Astrocyte of the spinal cord (primary cell): ENCODE measurements around the gene ATG4D.

Source experiments
- DNase-seq: peaks from one replicate; pipeline ENCODE4 v3.0.0; 2011; ENCODE audit warnings: low read depth, low spot score
- H3K4me3 ChIP-seq: 2 replicates; pipeline ENCODE4 v1.5.1; 2011; ENCODE audit warnings: low read depth, mild to moderate bottlenecking, low read length, moderate library complexity
- in situ Hi-C: cut with HindIII; loops from 2 replicates; pipeline ENCODE4 v1.10.0; 2017; ENCODE audit warnings: low sequenced_read_pairs
- TF ChIP-seq, protein P1 (sequence below): IDR thresholded peaks from 2 replicates; pipeline ENCODE4 v1.5.1; 2012; ENCODE audit warnings: low read depth, mild to moderate bottlenecking, low read length, inconsistent platforms

Gene ATG4D

DNA sequence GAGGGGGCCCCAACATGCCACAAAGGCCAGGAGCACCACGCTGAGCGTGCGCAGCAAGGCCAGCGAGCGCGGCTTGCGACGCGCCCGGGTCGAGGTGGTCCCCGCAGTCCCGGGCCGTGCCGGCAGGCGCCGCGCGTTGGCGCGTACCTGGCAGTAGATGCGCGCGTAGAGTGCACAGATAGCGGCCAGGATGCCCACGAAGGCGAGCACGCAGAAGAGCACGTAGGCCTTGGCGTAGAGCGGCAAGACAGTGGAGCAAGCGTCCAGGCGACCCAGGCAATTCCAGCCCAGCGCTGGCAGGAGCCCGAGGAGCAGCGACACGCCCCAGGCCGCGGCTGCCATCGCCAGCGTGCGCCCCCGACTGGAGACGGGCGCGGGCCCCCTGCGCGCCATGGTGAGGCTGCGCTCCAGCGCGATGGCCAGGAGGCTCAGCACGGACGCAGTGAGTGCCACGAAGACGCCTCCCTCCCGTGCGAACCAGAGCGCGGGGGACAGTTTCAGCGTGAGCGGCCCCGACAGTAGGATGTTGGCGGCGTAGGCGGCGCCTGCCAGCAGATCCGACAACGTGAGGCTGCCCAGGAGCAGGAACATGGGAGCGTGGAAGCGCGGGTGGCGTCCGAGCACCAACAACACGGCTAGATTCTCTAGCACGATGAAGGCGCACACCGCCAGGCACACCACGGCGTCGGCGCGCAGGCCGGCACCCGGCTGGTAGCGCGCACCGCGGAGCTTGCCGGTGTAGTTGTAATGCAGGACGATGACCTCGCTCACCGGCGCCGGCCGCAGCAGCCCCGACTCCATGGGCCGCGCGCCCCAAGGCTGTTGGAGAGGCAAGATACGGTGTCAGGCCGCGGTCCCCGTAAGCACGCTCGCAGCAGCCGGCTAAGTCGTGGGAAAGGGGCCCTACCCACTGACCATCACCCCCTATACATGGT, 29.2 kb upstream of the ATG4D start:
- DNase-seq: no peak
- in situ Hi-C loops: no loop called here
- no peak overlapping the region for H3K4me3 ChIP-seq
- TF ChIP-seq, protein P1, sequence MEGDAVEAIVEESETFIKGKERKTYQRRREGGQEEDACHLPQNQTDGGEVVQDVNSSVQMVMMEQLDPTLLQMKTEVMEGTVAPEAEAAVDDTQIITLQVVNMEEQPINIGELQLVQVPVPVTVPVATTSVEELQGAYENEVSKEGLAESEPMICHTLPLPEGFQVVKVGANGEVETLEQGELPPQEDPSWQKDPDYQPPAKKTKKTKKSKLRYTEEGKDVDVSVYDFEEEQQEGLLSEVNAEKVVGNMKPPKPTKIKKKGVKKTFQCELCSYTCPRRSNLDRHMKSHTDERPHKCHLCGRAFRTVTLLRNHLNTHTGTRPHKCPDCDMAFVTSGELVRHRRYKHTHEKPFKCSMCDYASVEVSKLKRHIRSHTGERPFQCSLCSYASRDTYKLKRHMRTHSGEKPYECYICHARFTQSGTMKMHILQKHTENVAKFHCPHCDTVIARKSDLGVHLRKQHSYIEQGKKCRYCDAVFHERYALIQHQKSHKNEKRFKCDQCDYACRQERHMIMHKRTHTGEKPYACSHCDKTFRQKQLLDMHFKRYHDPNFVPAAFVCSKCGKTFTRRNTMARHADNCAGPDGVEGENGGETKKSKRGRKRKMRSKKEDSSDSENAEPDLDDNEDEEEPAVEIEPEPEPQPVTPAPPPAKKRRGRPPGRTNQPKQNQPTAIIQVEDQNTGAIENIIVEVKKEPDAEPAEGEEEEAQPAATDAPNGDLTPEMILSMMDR: no peak

DNA sequence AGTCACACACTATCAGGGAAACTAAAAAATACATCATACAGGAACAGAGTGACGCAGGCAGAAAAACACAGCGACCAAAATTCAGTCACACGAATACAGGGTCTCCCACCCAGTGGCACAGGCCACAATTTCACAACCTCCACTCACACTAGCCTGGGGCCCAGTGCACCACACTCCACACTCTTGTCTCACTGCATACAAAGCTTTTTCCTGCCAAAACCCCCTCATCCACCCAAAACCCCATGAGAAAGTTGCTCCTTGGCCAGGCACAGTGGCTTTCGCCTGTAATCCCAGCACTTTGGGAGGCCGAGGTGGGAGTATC, 27.7 kb upstream of the ATG4D start:
- no peak overlapping the region for H3K4me3 ChIP-seq
- DNase-seq: no peak
- in situ Hi-C loops: no loop called here
- TF ChIP-seq, protein P1: no peak

DNA sequence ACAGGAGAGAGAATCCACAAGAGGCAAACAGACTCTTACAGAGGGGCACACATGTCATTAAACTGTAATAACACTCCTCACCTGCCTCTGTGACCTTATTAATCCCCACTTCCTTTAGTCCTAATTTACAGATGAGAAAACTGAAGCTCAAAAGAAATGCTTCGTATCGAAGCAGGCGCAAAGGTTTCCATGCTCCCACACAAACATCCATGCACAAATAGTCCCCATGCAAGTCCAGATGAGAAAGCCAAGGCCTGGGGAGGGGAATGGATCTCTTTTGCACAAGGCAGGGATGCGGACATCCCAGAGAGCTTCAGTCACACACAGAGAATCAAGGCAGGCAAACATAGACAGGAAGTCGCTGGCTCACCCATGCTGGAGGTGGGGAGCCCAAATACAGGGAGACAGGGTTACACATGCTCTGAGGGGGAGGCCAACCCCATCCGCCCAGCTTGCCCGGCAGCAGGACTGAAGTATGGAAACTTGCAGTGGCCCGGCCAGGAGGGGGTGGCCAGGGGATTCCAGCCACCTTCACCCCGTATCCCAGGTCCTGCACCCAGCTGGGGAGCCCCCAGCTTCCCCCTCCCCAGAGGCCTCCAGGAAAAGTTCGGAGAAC, 26.9 kb upstream of the ATG4D start:
- H3K4me3 ChIP-seq: no peak overlapping the region
- DNase-seq: no peak

DNA sequence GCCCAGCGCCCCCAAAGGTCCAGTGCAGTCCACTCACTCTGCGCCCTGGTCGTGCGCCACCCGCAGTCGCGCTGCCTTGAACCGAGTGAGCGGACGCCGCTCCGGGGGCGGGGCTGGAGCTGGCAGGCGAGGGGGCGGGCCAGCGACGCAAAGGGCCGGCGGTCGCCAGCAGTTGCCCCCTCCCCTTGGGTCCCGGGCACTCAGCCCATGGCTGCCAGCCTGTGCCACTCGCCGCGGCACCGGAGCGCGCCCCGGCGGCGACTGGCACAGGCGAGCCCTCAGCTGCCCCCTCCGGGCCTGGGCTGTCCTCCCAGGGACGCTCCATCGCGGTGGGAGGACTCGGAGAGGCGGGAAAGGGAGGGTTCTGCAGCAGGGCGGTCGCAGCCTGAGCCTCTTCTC, 26.3 kb upstream of the ATG4D start, which contains the start of gene S1PR5:
Gene S1PR5 (minus strand): TSS at position 87 of the 399 bp plus-strand sequence. CDS start 2,436 bp downstream, outside the sequence.
- no peak for DNase-seq
- in situ Hi-C loops: no loop called here
- no peak within 1 kb of the TSS for H3K4me3 ChIP-seq
- TF ChIP-seq, protein P1: no peak

More for the DNA sequence above, 26.9 kb upstream of the ATG4D start:
- in situ Hi-C loops: no loop called here
- TF ChIP-seq, protein P1: no peak

DNA sequence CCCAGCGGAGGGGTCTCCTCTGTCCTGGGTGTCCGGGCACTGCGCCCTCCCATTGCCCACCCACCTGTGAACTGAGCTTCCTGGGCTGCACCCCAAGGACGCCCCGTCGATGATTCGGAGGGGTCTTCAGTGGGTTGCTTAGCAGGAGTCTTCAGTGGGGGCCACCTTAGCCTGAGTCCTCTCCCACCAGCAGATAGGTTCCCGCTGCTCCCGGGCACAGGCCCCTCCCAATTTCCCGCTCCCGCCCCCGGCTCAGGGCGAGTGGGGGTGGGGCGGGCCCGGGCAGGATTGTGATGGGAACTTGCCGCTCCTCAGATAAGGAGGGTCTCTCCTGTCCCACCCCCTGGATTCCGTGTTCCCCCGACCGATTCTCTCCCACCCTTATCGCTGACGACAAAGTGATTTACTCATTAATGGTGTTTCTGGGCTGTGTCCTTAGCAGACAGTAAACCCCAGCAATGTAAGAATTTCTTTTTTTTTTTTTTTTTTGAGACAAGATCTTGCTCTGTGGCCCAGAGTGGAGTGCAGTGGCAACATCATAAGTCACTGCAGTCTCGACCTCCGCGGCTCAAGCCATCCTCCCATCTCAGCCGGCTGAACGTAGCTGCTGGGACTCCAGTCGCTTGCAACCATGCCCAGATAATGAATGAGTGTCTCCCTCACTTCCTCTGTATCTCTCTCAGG, 25.8 kb upstream of the ATG4D start:
- H3K4me3 ChIP-seq: no peak overlapping the region
- in situ Hi-C loops: no loop called here
- TF ChIP-seq, protein P1: no peak
- DNase-seq: no peak

DNA sequence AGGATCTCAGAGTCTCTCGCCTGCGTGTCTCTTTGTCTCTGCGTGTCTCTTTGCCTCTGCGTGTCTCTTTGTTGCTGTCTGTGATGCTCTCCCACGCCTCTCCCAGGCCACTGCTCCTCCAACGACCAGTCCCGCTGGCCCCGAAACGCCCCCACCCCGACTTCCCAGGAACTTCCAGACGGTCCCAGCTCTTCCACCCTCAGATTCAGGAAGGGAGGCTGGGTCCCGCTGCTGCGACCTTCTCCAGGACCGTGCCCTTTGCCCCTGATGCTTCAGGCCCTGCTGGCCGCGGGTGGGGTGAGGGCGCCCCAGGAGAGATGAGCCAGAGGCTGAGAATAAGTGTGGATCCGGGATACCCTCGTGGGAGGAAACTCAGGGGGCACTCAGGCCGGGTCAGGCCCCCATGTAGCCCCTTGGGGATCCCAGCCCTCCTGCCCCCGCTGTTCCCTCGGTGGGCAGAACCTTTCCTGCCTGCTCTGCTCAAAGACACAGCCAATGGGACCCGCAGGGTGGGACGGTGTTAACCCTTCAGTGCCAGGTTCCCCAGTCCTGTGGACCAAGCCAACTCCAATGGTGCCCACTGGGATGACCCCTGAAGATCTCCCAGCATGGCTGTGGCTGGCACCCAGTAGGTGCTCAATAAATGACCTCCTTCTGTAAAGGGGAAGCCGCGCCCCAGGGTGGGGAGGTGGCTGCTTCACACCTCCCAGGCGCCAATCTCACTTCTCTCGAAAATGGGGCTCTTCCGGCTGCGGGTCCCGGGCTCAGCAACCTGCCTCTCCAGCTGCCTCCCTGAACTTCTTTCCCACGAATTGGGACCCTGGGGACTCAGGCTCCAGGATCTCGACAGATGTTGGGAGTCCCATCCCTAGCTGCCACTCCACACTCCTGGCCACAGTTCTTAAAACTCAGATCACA, 25.0 kb upstream of the ATG4D start:
- H3K4me3 ChIP-seq: no peak overlapping the region
- no peak for DNase-seq
- TF ChIP-seq, protein P1: no peak
- in situ Hi-C loops: no loop called here
